Measurements from ENCODE around the gene CCDC195.

DNA sequence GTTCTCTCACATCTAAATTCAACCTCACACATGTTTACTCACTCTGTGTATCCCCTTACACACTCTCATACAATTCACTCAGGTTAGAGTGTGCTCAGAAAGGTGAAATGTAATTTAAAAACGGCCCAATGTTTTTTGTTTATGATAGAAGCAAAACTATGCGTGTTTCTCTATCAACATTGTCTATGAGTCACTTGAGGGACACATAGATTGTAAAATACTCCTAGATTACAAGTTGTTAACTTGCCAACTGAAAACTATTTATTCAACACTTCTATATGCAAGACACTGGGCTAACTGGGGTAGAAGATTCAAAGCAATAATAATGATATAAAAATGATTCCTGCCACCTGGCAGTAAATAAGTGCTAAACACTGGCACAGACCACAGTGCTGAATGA is 24.6 kb downstream of the CCDC195 start:
- TF ChIP-seq, protein P1, sequence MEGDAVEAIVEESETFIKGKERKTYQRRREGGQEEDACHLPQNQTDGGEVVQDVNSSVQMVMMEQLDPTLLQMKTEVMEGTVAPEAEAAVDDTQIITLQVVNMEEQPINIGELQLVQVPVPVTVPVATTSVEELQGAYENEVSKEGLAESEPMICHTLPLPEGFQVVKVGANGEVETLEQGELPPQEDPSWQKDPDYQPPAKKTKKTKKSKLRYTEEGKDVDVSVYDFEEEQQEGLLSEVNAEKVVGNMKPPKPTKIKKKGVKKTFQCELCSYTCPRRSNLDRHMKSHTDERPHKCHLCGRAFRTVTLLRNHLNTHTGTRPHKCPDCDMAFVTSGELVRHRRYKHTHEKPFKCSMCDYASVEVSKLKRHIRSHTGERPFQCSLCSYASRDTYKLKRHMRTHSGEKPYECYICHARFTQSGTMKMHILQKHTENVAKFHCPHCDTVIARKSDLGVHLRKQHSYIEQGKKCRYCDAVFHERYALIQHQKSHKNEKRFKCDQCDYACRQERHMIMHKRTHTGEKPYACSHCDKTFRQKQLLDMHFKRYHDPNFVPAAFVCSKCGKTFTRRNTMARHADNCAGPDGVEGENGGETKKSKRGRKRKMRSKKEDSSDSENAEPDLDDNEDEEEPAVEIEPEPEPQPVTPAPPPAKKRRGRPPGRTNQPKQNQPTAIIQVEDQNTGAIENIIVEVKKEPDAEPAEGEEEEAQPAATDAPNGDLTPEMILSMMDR (optimal IDR thresholded peaks at IDR 0.05 in 1 of 3, IDR thresholded peaks at IDR 0.05 in 1 of 3, conservative IDR thresholded peaks at IDR 0.05 in 1 of 3; ENCODE audit: extremely low read depth in 1 of 3, insufficient read depth in 2 of 3, low read length in 3 of 3) = no peak
- TF ChIP-seq EZH2 (IDR thresholded peaks at IDR 0.05; ENCODE audit: low read length) = no peak
